GM12874 (cell line): ENCODE results near the gene PITPNM1.

Source experiments
- TF ChIP-seq, protein P1 (sequence below): IDR thresholded peaks from 2 replicates; pipeline ENCODE4 v1.5.1; 2011; ENCODE audit warnings: low read depth, mild to moderate bottlenecking, control low read depth, low read length, moderate library complexity; ENCODE audit not compliant: insufficient read depth

PITPNM1 gene

GRCh38 chr11:67542169-67542568, 37.0 kb upstream of the PITPNM1 start:
- TF ChIP-seq, protein P1, sequence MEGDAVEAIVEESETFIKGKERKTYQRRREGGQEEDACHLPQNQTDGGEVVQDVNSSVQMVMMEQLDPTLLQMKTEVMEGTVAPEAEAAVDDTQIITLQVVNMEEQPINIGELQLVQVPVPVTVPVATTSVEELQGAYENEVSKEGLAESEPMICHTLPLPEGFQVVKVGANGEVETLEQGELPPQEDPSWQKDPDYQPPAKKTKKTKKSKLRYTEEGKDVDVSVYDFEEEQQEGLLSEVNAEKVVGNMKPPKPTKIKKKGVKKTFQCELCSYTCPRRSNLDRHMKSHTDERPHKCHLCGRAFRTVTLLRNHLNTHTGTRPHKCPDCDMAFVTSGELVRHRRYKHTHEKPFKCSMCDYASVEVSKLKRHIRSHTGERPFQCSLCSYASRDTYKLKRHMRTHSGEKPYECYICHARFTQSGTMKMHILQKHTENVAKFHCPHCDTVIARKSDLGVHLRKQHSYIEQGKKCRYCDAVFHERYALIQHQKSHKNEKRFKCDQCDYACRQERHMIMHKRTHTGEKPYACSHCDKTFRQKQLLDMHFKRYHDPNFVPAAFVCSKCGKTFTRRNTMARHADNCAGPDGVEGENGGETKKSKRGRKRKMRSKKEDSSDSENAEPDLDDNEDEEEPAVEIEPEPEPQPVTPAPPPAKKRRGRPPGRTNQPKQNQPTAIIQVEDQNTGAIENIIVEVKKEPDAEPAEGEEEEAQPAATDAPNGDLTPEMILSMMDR: no peak

- TF ChIP-seq, protein P1: no peak
Measured at GRCh38 chr11:67541198-67541597, 36.0 kb upstream of the PITPNM1 start.

GRCh38 chr11:67539550-67539949, 34.4 kb upstream of the PITPNM1 start:
- TF ChIP-seq, protein P1: no peak

GRCh38 chr11:67538823-67539505, 33.8 kb upstream of the PITPNM1 start:
- TF ChIP-seq, protein P1: no peak

GRCh38 chr11:67538306-67538705, 33.1 kb upstream of the PITPNM1 start:
- TF ChIP-seq, protein P1: no peak

DNA sequence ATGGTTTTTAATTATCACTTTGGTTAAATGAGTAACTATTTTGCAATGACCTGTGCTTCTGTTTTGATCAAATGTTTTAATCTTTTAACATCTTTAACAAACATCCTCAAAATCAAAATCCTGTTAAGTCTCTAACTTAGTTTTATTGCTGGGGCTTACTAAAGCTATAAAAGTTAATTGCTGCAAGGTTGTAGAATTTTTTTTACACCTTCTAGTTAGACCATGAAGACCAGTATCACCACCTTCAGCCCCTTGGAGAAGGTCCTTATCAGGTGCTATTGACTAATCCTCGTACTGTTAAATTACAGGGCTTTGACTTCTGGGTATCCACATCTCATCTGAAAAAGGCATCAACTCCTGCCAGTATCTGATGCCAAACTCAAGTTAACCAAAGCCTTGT, 30.4 kb upstream of the PITPNM1 start:
- TF ChIP-seq, protein P1: no peak

- TF ChIP-seq, protein P1: no peak
Measured at GRCh38 chr11:67534070-67534679, 29.0 kb upstream of the PITPNM1 start.
